Measurements from ENCODE around the gene CENPP.
"Not testable (repeated sequence)": the region's sequence is repeated elsewhere in the genome, so short reads cannot be mapped to it uniquely, and the experiment has no call there.

The CENPP gene

DNA sequence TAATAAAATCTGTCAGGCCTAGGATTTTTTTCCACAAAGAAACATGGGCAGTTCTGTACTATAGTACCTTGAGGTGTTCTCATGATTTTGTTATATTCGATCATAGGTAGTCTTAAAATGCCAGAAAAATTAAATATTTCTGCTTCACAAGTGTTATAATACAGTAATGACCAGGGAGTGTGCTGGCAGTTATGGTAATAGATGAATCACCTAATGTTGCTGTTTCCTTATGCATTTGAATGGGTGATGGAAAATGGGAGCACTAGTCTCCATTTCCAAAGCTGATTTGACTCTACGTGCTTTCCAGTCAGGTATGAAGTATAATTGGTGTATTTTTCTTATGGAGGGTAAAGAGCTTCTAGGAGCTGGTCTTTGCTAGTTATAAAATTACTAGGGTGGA lies 54.9 kb downstream of the CENPP start:
- no peak for DNase-seq (ENCODE audit: low read depth in 2 of 2)

GRCh38 chr9:92381775-92382174 lies 56.0 kb downstream of the CENPP start:
- DNase-seq (ENCODE audit: low read depth in 2 of 2), result no peak

DNA sequence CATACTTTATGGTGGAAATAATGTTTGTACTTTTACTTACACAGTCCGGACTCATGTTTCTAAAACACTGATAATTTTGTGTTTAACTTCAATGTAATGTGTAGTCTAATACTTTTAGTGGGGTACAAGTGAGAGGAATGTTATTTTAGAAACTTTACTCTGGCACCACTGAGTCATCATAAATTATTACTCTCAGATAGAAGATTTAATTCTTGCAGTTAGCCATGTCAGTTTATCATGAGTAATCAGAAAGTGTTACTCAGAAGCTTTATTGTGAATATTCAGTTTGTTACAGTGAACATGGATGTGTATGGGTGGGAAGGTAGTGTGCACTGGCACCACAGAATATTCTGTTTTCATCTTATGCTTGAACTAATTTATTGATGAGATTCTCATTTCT lies 58.6 kb downstream of the CENPP start:
- DNase-seq (ENCODE audit: low read depth in 2 of 2), result no peak

DNA sequence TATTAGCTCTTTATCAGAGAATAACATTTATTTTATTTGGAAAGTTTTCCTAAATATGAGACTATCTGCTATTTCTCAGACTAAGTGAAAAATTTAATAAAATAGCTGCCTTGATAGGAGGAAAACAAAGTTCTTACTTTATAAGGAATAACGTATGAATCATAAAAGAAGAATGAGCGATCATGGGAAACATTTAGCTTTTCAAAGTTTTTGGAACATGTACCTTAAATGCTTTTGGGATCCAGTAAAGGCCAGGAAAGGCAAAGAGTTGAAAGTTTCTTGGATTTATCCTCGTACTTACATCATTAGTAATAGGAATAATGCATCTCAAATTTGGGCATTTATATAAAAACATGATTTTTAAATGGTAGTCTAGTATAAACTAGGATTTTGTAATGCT lies 59.2 kb downstream of the CENPP start:
- no peak for DNase-seq (ENCODE audit: low read depth in 2 of 2)

GRCh38 chr9:92385477-92385876 lies 59.7 kb downstream of the CENPP start:
- DNase-seq (ENCODE audit: low read depth in 2 of 2), result no peak

- no peak for DNase-seq (ENCODE audit: low read depth in 2 of 2)
Measured at GRCh38 chr9:92385953-92386352, 60.2 kb downstream of the CENPP start.

DNA sequence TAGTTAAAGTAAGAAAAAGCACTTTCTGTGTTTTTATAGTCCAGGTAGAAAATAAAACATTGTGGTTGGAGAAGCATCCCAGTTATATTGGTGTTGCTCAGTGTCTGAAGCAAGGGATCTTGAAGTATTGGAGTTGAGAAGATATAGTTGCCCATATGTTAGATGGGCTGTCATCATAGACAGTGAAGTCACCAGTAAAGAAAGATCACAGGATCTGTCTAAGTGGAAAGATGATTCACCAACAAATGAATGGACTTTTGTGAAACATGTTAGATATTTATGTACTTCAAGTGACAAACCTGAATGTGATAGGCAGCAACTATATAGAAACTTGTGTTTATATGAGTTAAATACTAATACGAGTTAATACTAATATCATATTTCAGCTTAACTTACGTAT lies 66.9 kb downstream of the CENPP start:
- DNase-seq (ENCODE audit: low read depth in 2 of 2), result no peak

GRCh38 chr9:92393686-92394085 lies 67.9 kb downstream of the CENPP start:
- no peak for DNase-seq (ENCODE audit: low read depth in 2 of 2)

- DNase-seq (ENCODE audit: low read depth in 2 of 2), result no peak
Measured at GRCh38 chr9:92395617-92396016, 69.9 kb downstream of the CENPP start.

GRCh38 chr9:92397853-92398252 lies 72.1 kb downstream of the CENPP start:
- no peak for DNase-seq (ENCODE audit: low read depth in 2 of 2)

DNA sequence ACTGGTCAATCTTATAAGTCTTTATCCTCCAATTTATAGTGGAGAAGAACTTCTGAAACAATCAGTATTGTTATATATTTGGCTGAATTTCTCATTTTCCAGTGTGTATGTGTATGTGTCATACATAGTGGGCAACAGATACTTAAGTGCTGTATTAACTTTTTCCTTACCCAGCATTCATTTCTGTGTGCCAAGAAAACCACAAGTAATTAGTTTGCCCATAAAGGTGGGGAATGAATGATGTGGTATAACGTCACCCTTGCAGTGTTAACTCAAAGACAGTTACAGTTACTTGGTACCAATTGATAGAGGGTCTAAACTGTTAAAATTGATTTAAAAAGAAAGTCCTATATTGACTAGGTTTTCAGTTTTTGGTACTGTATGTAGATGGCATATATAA lies 76.6 kb downstream of the CENPP start:
- no peak for DNase-seq (ENCODE audit: low read depth in 2 of 2)

DNA sequence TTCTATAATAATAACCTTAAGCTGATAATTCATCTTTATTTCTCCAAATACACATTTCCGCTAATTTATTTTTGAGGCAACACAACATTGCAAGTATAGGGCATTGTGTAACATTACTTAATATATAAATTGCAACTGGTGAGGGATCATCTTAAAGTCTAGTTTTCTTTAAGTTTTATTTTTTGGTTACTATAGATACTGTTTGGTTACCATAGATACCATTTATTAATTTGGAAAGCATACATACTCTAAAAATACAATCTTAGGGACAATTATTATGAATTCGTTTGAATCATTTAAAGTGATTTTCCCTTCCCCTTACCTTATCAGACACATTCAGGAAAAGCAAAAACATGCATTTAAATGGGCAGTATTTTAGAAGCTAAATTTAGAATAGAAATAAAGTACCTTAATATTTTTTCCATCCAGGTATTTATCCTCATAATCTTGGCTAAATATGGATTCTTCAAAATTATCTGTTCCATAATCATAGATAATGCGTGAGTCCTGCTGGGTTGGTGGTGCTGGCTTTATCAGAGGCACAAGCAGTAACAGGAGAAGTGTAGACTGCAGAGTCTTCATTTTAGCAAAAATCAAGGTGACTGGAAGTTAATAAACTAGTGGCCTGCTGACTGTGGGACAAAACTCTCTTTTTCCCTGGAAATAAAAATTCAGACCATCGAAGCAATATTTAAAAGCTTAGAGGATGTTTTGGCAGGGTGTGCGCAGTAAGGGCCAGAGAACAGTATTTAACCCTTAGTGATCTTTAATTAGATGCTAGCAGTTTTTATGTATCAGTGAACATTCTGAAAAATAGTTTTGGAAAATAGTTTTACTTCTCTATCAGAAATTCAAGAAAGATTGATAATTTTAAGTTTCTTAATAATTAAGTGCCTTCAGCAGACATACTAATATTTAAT lies 77.3 kb downstream of the CENPP start:
- no peak for DNase-seq (ENCODE audit: low read depth in 2 of 2)

DNA sequence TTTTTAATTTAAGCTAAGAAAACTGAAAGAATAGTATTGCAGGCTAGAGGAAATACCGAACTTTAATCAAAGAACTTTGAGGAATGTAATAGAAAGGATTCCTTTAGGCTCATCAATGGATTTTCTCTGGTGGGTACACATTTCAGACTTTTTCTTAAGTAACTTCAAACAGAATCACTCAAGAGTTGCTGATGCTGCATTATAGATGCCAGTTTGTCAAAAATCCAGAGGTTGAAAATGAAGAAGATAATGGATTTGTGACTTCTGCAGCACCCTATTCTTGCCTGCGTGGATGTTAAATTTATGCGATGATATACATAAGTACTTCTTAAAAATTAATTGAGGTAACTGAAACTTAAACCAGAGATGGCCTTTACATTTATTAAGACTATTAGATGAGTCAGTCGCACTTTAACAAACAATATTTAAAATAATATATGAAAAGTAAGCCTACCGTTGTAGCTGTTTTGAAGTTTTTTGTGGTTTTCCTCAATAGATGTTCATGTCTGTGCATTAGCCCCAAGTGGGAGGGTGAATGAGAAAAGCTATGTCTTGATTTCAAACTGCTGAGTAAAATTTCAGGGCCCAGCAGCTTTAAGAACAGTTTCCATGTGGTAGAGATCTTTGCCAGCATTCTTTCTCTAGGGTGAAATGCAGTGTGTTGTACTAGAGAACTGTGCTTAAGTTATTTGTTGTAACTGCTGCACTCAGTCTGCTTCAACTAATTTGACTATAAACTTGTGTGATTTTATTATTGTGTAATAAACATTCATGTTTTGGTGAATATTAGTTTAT lies 78.5 kb downstream of the CENPP start, which contains the start of gene OGN:
Gene OGN, minus strand, starts transcription at position 537 of the 795 bp plus-strand sequence. CDS start 1,171 bp downstream, outside the sequence.
- DNase-seq (ENCODE audit: low read depth in 2 of 2), result no peak

- no peak for DNase-seq (ENCODE audit: low read depth in 2 of 2)
Measured at GRCh38 chr9:92405818-92406217, 80.1 kb downstream of the CENPP start.

DNA sequence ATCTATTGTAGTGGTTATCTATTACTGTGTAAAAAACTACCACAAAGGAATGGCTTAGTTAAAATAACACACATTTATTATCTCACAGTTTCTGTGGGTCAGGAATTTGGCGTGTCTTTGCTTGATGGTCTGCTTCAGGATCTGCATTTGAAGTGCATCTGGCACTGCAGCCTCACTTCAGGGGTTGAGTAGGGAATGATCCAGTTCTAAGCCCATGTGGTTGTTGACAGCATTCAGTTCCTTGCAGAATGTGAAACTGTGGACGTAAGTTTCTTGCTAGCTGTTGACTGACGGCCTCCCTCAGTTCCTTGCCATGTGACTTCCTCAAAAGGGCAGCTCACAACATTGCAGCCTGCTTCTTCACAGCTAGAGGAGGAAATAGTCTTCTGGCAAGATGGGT lies 80.7 kb downstream of the CENPP start:
- no peak for DNase-seq (ENCODE audit: low read depth in 2 of 2)

- DNase-seq (ENCODE audit: low read depth in 2 of 2), result no peak
Measured at GRCh38 chr9:92407818-92408217, 82.1 kb downstream of the CENPP start.

- DNase-seq (ENCODE audit: low read depth in 2 of 2), result no peak
Measured at GRCh38 chr9:92408747-92409478, 83.2 kb downstream of the CENPP start.

DNA sequence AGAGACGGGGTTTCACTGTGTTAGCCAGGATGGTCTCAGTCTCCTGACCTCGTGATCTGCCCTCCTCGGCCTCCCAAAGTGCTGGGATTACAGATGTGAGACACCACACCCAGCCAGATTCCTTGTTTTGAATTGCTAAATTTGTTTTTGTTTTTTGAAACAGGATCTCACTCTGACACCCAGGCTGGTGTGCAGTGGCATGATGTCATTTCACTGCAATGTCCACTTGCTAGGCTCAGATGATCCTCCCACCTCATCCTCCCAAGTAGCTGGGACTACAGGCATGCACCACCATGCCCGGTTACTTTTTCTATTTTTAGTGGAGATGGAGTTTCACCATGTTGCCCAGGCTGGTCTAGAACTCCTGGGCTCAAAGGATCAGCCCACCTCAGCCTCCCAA lies 85.4 kb downstream of the CENPP start:
- not testable (repeated sequence) for DNase-seq (ENCODE audit: low read depth in 2 of 2)

- DNase-seq (ENCODE audit: low read depth in 2 of 2), result no peak
Measured at GRCh38 chr9:92414566-92414965, 88.8 kb downstream of the CENPP start.

GRCh38 chr9:92422611-92423338 lies 97.0 kb downstream of the CENPP start:
- no peak for DNase-seq (ENCODE audit: low read depth in 2 of 2)

- no peak for DNase-seq (ENCODE audit: low read depth in 2 of 2)
Measured at GRCh38 chr9:92423612-92424011, 97.9 kb downstream of the CENPP start.

All from fibroblast of skin of left quadriceps (primary cell).